ENCODE results near the gene NF1.
A peak's percentile ranks its signal among the peaks of the same experiment; 100 is the strongest.
"Not testable (repeated sequence)": the region's sequence is repeated elsewhere in the genome, so short reads cannot be mapped to it uniquely, and the experiment has no call there.

The NF1 gene

GRCh38 chr17:31132977-31133376 is 38.2 kb downstream of the NF1 start:
- DNase-seq (ENCODE audit: low spot score): no peak

- DNase-seq (ENCODE audit: low spot score): no peak
Measured at GRCh38 chr17:31134576-31134975, 39.8 kb downstream of the NF1 start.

GRCh38 chr17:31136319-31136718 is 41.5 kb downstream of the NF1 start:
- DNase-seq (ENCODE audit: low spot score): no peak

GRCh38 chr17:31140111-31140510 is 45.3 kb downstream of the NF1 start:
- no peak for DNase-seq (ENCODE audit: low spot score)

DNA sequence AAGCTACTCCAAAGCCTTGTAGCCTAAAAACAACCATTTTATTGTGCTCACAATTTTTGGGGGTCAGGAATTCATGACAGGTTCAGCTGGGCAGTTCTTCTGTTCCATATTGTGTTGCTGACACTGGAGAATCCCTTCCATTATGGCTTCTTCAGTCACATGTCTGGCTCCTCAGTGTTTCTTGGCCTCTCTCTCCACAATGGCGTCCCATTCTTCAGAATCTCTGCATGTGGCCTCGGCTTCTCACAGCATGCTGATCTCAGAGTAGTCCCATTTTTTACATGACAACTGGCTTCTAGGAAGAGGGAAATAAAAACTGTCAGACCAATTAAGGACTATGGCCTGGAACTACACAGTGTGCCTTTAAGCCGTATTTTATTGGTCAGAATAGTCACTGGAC is 49.7 kb downstream of the NF1 start:
- DNase-seq (ENCODE audit: low spot score): no peak

DNA sequence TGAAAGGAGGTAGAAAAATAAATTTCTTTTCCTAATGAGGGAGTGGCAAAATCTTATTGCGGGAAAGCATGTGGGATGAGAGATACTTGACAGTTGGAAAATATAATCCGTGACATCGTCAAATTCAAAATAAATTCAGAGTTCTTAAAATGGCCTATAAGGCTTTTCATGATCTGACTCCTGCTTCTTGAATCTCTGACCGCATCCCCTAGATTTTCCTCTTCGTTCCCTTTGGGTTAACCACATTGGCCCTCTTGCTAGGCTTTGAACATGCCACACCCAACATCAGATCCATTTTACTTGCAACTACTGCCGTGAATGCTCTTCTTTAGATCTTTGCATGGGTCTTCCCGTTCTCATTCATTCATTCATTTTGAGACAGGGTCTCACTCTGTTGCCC is 50.1 kb downstream of the NF1 start:
- DNase-seq (ENCODE audit: low spot score): peak; percentile 39

- no peak for DNase-seq (ENCODE audit: low spot score)
Measured at GRCh38 chr17:31147507-31148202, 52.9 kb downstream of the NF1 start.

- no peak for DNase-seq (ENCODE audit: low spot score)
Measured at GRCh38 chr17:31148205-31148604, 53.4 kb downstream of the NF1 start.

DNA sequence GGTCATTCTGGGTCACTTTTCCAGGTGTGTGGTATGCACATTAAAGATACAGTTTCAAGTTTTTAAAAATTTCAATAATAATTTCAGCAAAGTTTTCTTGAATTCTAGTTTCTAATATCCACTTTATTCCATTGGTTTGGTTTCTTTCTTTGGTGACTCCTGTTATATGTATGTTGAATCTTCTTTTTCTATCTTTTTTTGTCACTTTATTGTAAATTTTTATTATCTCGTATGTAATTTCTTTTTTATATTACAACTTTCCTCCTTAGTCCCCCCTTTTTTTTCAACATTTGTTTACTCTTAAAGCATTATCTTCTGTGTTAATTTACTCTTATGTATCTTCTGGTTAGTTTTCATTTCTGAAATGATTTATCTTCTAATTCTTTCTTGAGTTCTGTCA is 57.5 kb downstream of the NF1 start:
- no peak for DNase-seq (ENCODE audit: low spot score)

GRCh38 chr17:31155208-31155810 is 60.5 kb downstream of the NF1 start:
- DNase-seq (ENCODE audit: low spot score): no peak

DNA sequence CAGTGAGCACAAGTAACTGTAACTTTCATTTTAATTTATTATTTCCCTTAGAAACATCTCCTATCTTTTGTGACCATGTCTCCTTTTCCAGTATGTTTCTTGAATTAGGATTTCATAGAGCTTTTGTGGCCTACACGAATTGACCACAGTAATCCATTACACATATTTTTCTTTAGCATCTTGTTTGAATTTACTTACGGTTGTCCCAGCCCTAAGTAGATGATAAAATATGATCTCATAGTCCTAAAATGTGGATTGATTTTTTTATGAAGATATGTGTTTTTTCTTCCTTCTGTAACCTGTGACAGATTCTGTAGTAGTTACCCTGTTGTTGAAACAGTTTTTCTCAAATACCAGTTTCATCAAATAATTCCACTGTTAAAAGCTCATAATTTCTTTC is 61.5 kb downstream of the NF1 start:
- no peak for DNase-seq (ENCODE audit: low spot score)

GRCh38 chr17:31156864-31157263 is 62.1 kb downstream of the NF1 start:
- not testable (repeated sequence) for DNase-seq (ENCODE audit: low spot score)

- no peak for DNase-seq (ENCODE audit: low spot score)
Measured at GRCh38 chr17:31158746-31159377, 64.1 kb downstream of the NF1 start.

DNA sequence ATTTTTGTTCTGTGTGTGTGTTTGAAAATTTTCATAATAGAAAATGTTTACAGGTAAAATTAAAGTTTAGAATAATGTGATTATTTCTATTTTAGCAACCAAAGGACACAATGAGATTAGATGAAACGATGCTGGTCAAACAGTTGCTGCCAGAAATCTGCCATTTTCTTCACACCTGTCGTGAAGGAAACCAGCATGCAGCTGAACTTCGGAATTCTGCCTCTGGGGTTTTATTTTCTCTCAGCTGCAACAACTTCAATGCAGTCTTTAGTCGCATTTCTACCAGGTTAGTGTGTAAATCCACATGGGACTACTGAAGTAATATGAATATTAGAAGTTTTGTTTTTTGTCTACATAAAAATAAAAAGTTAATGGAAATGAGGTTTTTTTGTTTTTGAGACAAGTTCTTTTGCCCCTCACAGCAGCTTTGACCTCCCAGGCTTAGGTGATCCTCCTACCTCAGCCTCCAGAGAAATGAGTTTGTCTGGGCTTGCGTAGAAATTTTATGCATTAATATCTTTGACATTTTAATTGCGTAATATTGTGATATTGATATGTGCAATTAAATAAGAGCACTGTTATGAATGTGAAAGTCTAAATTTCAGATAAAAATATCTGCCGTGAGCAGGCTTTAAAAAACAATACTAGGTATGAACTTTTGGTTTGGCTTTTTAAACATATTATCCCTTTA is 68.5 kb downstream of the NF1 start:
- DNase-seq (ENCODE audit: low spot score): no peak

DNA sequence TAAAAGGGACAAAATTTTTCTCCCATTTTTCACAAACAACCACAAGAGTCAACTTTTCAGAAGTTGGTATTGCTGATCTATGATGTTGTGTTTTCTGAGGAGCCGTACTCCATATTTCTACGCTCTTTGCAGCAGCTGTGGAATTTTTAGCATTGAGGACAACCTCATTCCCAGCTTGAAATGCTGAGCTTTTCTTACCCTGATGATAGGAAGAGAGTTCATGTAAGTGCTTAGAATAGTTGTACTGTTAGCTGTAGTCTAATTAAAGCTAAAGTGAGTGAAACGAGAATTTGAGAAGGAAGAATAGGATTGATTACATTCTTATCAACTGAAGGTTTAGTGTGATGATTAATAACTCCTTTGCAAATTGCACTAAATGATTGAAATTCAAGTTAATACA is 72.3 kb downstream of the NF1 start:
- no peak for DNase-seq (ENCODE audit: low spot score)

DNA sequence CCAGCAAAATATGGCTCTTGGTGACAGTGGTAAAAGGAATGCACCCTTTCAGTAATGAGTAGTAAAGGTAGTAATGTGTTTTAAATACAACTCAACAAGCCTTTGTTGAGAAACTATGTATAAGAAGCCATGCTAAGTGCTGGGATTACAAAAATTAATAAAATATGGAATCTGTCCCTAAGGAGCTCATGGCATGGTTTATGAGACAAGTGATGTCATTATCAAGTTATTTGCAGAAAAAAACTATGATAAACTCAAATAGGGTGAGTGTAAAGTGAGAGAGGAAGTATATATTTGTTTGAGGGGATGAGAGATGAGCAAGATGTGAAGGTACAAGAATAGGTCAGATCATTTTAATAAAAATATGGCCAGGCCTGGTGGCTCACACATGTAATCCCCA is 76.9 kb downstream of the NF1 start:
- no peak for DNase-seq (ENCODE audit: low spot score)

- no peak for DNase-seq (ENCODE audit: low spot score)
Measured at GRCh38 chr17:31172388-31172787, 77.6 kb downstream of the NF1 start.

- no peak for DNase-seq (ENCODE audit: low spot score)
Measured at GRCh38 chr17:31174215-31174614, 79.4 kb downstream of the NF1 start.

GRCh38 chr17:31175237-31175636 is 80.5 kb downstream of the NF1 start:
- DNase-seq (ENCODE audit: low spot score): no peak

DNA sequence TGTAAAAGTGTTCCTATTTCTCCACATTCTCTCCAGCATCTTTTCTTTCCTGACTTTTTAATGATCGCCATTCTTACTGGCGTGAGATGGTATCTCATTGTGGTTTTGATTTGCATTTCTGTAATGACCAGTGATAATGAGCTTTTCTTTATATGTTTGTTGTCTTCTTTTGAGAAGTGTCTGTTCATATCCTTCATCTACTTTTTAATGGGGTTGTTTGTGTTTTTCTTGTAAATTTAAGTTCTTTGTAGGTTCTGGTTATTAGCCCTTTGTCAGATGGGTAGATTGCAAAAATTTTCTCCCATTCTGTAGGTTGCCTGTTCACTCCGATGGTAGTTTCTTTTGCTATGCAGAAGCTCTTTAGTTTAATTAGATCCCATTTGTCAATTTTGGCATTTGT is 81.4 kb downstream of the NF1 start:
- not testable (repeated sequence) for DNase-seq (ENCODE audit: low spot score)

GRCh38 chr17:31178951-31179350 is 84.2 kb downstream of the NF1 start:
- DNase-seq (ENCODE audit: low spot score): not testable (repeated sequence)

- DNase-seq (ENCODE audit: low spot score): no peak
Measured at GRCh38 chr17:31195305-31195704, 100.5 kb downstream of the NF1 start.

DNA sequence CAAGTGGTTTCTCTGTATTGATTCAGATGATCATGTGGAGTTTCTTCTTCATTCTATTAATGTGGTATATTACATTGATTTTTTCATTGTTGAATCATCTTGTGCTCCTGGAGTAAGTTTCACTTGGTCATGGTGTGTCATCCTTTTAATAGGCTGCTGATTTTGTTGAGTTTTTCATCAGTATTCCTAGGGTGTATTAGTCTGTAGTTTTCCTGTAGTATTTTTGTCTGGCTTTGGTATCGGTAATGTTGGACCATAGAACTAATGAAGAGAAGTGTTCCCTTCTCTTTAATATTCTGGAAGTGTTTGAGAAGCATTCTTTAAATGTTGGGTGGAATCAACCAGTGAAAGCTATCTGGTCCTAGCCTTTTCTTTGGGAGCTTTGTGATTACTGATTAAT is 103.2 kb downstream of the NF1 start:
- no peak for DNase-seq (ENCODE audit: low spot score)

Data from SW480 (cell line).